Neural cell (in vitro differentiated cells): ENCODE data around the gene PLD6. TPM values are rescaled to one million over a fixed set of nuclear protein-coding genes. Genes with fewer than 3 reads are reported as not detected.

Source experiments
- H2AFZ ChIP-seq: fragments of 200-600, 300-800 bp; sonication (generic), shearing (Covaris generic); 2 replicates; pipeline ENCODE4 v1.6.0; 2014; ENCODE audit warnings: low read depth, mild to moderate bottlenecking, antibody characterized with exemption, low read length, moderate library complexity
- H3F3A ChIP-seq: fragments of 200-600 bp; shearing (Covaris generic); 2 replicates; pipeline ENCODE4 v1.6.1; 2016; ENCODE audit warnings: mild to moderate bottlenecking, moderate library complexity, mixed read lengths, antibody characterized with exemption, low read length; ENCODE audit not compliant: insufficient read depth, poor library complexity, severe bottlenecking
- H3K27ac ChIP-seq: fragments of 200-600, 300-800 bp; sonication (generic), shearing (Covaris generic); 2 replicates; pipeline ENCODE4 v1.5.1; 2014; ENCODE audit warnings: mild to moderate bottlenecking, low read length, moderate library complexity
- H3K27me3 ChIP-seq: fragments of 300-800, 200-600 bp; sonication (generic), shearing (Covaris generic); 2 replicates; pipeline ENCODE4 v1.6.0; 2014; ENCODE audit warnings: mild to moderate bottlenecking, low read depth, low read length, moderate library complexity; ENCODE audit not compliant: insufficient read depth
- H3K36me3 ChIP-seq: fragments of 300-800, 200-600 bp; sonication (generic), shearing (Covaris generic); 2 replicates; pipeline ENCODE4 v1.5.1; 2014; ENCODE audit warnings: mild to moderate bottlenecking, antibody characterized with exemption, low read length, moderate library complexity; ENCODE audit not compliant: insufficient read depth
- H3K4me2 ChIP-seq: fragments of 300-800, 200-600 bp; sonication (generic), shearing (Covaris generic); 2 replicates; pipeline ENCODE4 v1.6.0; 2014; ENCODE audit warnings: mild to moderate bottlenecking, low read length
- H3K4me3 ChIP-seq: fragments of 300-800, 200-600 bp; sonication (generic), shearing (Covaris generic); 2 replicates; pipeline ENCODE4 v1.5.1; 2014; ENCODE audit warnings: mild to moderate bottlenecking, low read length, moderate library complexity
- H3K79me2 ChIP-seq: fragments of 200-600 bp; shearing (Covaris generic); replicated peaks from 2 replicates; pipeline ENCODE4 v1.6.0; 2014; ENCODE audit warnings: mild to moderate bottlenecking, low read length, moderate library complexity; ENCODE audit not compliant: insufficient read depth
- H3K9ac ChIP-seq: fragments of 300-800, 200-600 bp; sonication (generic), shearing (Covaris generic); 2 replicates; pipeline ENCODE4 v1.6.1; 2016; ENCODE audit warnings: mild to moderate bottlenecking, low read length, mixed read lengths
- H3K9me2 ChIP-seq: fragments of 200-600 bp; shearing (Covaris generic); 2 replicates; pipeline ENCODE4 v1.6.1; 2016; ENCODE audit warnings: mild to moderate bottlenecking, low read length, mixed read lengths; ENCODE audit not compliant: insufficient read depth
- H3K9me3 ChIP-seq: fragments of 200-600, 300-800 bp; sonication (generic), shearing (Covaris generic); 2 replicates; pipeline ENCODE4 v1.6.1; 2016; ENCODE audit warnings: mild to moderate bottlenecking, mixed run types, low read length, moderate library complexity, mixed read lengths
- H4K20me1 ChIP-seq: fragments of 200-600 bp; shearing (Covaris generic); 2 replicates; pipeline ENCODE4 v1.6.1; 2016; ENCODE audit warnings: mild to moderate bottlenecking, mixed run types; ENCODE audit not compliant: insufficient read depth
- EP300 ChIP-seq: fragments of 450-650 bp; conservative IDR thresholded peaks from 2 replicates; pipeline ENCODE4 v1.6.1; 2014; ENCODE audit warnings: antibody characterized with exemption, mild to moderate bottlenecking, moderate library complexity; ENCODE audit not compliant: poor library complexity, severe bottlenecking
- EZH2 ChIP-seq: fragments of 200-600, 300-800 bp; shearing (Covaris generic), sonication (generic); IDR thresholded peaks from 2 replicates; pipeline ENCODE4 v1.6.1; 2014; ENCODE audit warnings: antibody characterized with exemption, low read length, borderline replicate concordance, mild to moderate bottlenecking; ENCODE audit not compliant: insufficient read depth, poor library complexity, severe bottlenecking
- MXI1 ChIP-seq: fragments of 450-650 bp; conservative IDR thresholded peaks from 2 replicates; pipeline ENCODE4 v1.6.1; 2014; ENCODE audit warnings: antibody characterized with exemption, mild to moderate bottlenecking; ENCODE audit not compliant: poor library complexity, severe bottlenecking
- POLR2AphosphoS5 ChIP-seq: IDR thresholded peaks from 2 replicates; pipeline ENCODE4 v1.6.1; 2012
- RAD21 ChIP-seq: fragments of 450-650 bp; conservative IDR thresholded peaks from 2 replicates; pipeline ENCODE4 v1.6.1; 2014; ENCODE audit warnings: antibody characterized with exemption, mild to moderate bottlenecking, moderate library complexity
- SMC3 ChIP-seq: fragments of 450-650 bp; conservative IDR thresholded peaks from 2 replicates; pipeline ENCODE4 v1.6.1; 2014; ENCODE audit warnings: antibody characterized with exemption, mild to moderate bottlenecking, moderate library complexity; ENCODE audit not compliant: poor library complexity
- TAF1 ChIP-seq: IDR thresholded peaks from 2 replicates; pipeline ENCODE4 v1.6.1; 2012; ENCODE audit warnings: low read depth
- polyA plus RNA-seq: library from polyadenylated mRNA; depleted of rRNA; stranded (reverse); fragments of >200 nt; gene quantifications from 2 replicates; pipeline ENCODE4 v1.2.3, GENCODE V29; 2014
- TF ChIP-seq, protein P1 (sequence below): fragments of 450-650 bp; IDR thresholded peaks from 2 replicates; pipeline ENCODE4 v1.5.1; 2014; ENCODE audit warnings: antibody characterized with exemption, mild to moderate bottlenecking, moderate library complexity; ENCODE audit not compliant: poor library complexity, severe bottlenecking
- TF ChIP-seq, protein P2 (sequence below): IDR thresholded peaks from 2 replicates; pipeline ENCODE4 v1.6.1; 2012; ENCODE audit warnings: borderline replicate concordance

PLD6 gene
- polyA plus RNA-seq, 1 donor from 2014 or later: 2.0 TPM

- no peak overlapping the region for H2AFZ ChIP-seq
- no peaks in the 10 kb centered on the region for H3K27me3 ChIP-seq
- H3F3A ChIP-seq: no peaks in the 10 kb centered on the region
- no peaks in the 10 kb centered on the region for H3K9me3 ChIP-seq
- no peak overlapping the region for H3K4me2 ChIP-seq
- H4K20me1 ChIP-seq: no peaks in the 10 kb centered on the region
- H3K79me2 ChIP-seq: no peaks in the 10 kb centered on the region
- H3K9ac ChIP-seq: no peak overlapping the region
- H3K4me3 ChIP-seq: no peak overlapping the region
- no peak overlapping the region for H3K27ac ChIP-seq
- H3K36me3 ChIP-seq: no peaks in the 10 kb centered on the region
- no peaks in the 10 kb centered on the region for H3K9me2 ChIP-seq
- TF ChIP-seq, protein P1, sequence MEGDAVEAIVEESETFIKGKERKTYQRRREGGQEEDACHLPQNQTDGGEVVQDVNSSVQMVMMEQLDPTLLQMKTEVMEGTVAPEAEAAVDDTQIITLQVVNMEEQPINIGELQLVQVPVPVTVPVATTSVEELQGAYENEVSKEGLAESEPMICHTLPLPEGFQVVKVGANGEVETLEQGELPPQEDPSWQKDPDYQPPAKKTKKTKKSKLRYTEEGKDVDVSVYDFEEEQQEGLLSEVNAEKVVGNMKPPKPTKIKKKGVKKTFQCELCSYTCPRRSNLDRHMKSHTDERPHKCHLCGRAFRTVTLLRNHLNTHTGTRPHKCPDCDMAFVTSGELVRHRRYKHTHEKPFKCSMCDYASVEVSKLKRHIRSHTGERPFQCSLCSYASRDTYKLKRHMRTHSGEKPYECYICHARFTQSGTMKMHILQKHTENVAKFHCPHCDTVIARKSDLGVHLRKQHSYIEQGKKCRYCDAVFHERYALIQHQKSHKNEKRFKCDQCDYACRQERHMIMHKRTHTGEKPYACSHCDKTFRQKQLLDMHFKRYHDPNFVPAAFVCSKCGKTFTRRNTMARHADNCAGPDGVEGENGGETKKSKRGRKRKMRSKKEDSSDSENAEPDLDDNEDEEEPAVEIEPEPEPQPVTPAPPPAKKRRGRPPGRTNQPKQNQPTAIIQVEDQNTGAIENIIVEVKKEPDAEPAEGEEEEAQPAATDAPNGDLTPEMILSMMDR: no peak
- no peak for TF ChIP-seq RAD21
- TF ChIP-seq POLR2AphosphoS5: no peak
- TF ChIP-seq EP300: no peak
- TF ChIP-seq MXI1: no peak
- TF ChIP-seq TAF1: no peak
- TF ChIP-seq EZH2: no peak
- TF ChIP-seq, protein P2, sequence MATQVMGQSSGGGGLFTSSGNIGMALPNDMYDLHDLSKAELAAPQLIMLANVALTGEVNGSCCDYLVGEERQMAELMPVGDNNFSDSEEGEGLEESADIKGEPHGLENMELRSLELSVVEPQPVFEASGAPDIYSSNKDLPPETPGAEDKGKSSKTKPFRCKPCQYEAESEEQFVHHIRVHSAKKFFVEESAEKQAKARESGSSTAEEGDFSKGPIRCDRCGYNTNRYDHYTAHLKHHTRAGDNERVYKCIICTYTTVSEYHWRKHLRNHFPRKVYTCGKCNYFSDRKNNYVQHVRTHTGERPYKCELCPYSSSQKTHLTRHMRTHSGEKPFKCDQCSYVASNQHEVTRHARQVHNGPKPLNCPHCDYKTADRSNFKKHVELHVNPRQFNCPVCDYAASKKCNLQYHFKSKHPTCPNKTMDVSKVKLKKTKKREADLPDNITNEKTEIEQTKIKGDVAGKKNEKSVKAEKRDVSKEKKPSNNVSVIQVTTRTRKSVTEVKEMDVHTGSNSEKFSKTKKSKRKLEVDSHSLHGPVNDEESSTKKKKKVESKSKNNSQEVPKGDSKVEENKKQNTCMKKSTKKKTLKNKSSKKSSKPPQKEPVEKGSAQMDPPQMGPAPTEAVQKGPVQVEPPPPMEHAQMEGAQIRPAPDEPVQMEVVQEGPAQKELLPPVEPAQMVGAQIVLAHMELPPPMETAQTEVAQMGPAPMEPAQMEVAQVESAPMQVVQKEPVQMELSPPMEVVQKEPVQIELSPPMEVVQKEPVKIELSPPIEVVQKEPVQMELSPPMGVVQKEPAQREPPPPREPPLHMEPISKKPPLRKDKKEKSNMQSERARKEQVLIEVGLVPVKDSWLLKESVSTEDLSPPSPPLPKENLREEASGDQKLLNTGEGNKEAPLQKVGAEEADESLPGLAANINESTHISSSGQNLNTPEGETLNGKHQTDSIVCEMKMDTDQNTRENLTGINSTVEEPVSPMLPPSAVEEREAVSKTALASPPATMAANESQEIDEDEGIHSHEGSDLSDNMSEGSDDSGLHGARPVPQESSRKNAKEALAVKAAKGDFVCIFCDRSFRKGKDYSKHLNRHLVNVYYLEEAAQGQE: no peak
- TF ChIP-seq SMC3: no peak
Observed at GRCh38 chr17:17188586-17188985, 17.5 kb downstream of the PLD6 start.

DNA sequence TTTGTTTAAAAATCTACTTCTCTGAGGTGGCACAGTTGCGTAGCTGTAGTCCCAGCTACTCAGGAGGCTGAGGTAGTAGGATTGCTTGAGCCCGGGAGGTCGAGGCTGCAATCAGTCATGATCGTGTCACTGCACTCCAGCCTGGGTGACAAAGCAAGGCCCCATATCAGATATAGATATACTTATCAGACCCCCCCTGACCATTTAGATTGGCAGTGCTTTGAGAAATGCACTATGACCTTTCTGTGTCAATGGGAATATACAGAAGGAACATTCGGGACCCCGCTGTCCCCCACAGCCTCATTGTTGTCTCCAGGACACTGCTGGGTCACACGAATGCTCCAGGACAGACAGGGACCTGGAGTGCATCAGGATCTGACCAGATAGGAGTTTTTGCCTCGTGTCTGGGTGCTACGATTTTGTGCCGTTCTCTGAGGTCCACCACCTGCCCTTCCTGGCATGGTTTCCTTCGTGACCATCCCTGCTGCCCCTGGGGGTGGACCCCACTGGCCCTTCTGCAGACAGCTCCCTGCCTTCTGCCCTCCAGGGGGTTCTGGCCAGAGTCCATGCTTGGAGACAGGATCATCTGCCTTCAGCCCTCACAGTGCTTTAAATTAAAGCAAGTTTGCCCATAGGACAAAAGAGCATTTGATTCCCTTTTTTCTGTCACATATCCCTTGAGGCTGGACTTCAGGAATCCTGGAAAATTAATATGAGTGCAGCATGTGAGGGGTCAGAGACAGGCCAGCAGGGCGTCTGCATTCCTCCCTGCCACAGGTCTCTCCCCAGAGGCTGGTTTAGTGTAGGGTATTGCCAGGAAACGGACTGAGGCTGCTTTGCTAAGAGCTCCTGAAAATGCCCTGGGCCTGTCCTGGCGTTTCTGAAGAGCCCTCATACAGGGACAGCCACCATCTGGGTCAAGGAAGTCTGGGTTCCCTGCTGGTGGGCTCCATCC is 19.3 kb downstream of the PLD6 start:
- Histone ChIP-seq H3F3A (no peaks in the 10 kb centered on the region), H3K9me3 (no peaks in the 10 kb centered on the region), H3K79me2 (no peaks in the 10 kb centered on the region), H3K27me3 (no peaks in the 10 kb centered on the region), H3K9me2 (no peaks in the 10 kb centered on the region), H3K4me3 (no peak overlapping the region), H3K9ac (no peak overlapping the region), H4K20me1 (no peaks in the 10 kb centered on the region), H2AFZ (no peak overlapping the region), H3K4me2 (no peak overlapping the region), H3K27ac (no peak overlapping the region), H3K36me3 (peaks cover 9% of the 10 kb centered on the region)
- TF ChIP-seq TAF1: no peak
- no peak for TF ChIP-seq SMC3
- no peak for TF ChIP-seq RAD21
- TF ChIP-seq, protein P2: no peak
- no peak for TF ChIP-seq POLR2AphosphoS5
- TF ChIP-seq MXI1: no peak
- TF ChIP-seq, protein P1: no peak
- no peak for TF ChIP-seq EP300
- no peak for TF ChIP-seq EZH2
